ENCODE measurements around the gene SLC12A7. TPM values are rescaled to one million over a fixed set of nuclear protein-coding genes. Genes with fewer than 3 reads are reported as not detected.

SLC12A7 gene
- polyA plus RNA-seq, 1 donor (not counting 4 experiments of a cell fraction or from before 2014, with no cell fraction given): 1.5 TPM

DNA sequence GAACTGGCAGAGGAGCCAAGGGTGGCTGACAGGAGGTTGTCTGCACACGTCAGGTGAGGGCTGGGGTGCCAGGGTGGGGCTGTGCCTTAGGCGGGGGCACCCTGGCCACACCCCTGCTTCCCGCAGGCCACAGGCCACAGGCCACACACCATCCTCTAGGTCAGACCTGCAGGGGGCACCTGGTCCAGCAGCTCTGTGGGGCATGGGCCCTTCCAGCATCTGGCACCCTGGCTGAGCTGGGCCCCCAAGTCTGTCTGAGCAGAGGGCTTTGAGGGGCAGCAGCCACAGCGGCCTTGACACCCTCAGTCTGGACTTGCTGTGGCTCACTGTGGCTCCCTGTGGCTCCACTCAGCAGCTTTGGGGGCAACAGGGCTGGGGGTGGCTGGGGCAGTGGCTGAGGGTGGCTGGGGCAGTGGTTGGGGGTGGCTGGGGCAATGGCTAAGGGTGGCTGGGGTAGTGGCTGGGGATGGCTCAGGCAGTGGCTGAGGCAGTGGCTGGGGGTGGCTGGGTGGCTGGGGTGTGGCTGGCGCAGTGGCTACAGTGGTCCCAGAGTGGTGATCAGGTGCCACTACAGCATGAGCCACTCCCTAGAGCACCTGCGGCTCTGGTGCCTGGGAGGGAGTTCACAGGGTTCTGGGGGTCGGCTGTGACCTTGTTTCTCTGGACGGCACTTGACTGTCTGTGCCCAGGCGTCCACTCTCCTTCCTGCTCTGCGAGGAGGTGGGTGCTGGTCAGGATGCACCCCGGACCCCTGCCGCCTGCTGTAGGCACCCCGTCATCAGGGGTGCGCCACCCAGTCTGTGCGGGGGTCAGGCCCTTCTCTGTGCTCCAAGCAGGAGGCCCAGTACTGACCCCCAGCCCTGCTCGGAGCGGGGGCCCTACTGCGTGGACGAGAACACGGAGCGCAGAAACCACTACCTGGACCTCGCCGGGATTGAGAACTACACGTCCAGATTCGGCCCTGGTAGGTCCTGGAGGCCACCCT, 76.2 kb downstream of the SLC12A7 start:
- no peaks in the 10 kb centered on the region for H3K9me3 ChIP-seq (ENCODE audit: control insufficient read depth, low read depth, low read length)
- no peak overlapping the region for H3K4me3 ChIP-seq (ENCODE audit: control insufficient read depth in 2 of 3, extremely low read depth in 1 of 3, insufficient read depth in 2 of 3, low read depth in 1 of 3, low read length in 3 of 3)
- no peak overlapping the region for H3K9ac ChIP-seq (ENCODE audit: control insufficient read depth, extremely low read depth, insufficient read depth, low read length)
- H3K27ac ChIP-seq (ENCODE audit: control insufficient read depth, insufficient read depth, low read length): no peak overlapping the region
- H3K36me3 ChIP-seq (ENCODE audit: control insufficient read depth in 2 of 2, extremely low read depth in 1 of 2, insufficient read depth in 2 of 2, low read length in 2 of 2): no peaks in the 10 kb centered on the region
- DNase-seq (ENCODE audit: low read depth, low spot score): no peak
- no peaks in the 10 kb centered on the region for H3K9me1 ChIP-seq (ENCODE audit: control insufficient read depth, extremely low read depth, insufficient read depth, low read length)
- no peaks in the 10 kb centered on the region for H3K27me3 ChIP-seq (ENCODE audit: control insufficient read depth, extremely low read depth, insufficient read depth, low read length)
- TF ChIP-seq, protein P1, sequence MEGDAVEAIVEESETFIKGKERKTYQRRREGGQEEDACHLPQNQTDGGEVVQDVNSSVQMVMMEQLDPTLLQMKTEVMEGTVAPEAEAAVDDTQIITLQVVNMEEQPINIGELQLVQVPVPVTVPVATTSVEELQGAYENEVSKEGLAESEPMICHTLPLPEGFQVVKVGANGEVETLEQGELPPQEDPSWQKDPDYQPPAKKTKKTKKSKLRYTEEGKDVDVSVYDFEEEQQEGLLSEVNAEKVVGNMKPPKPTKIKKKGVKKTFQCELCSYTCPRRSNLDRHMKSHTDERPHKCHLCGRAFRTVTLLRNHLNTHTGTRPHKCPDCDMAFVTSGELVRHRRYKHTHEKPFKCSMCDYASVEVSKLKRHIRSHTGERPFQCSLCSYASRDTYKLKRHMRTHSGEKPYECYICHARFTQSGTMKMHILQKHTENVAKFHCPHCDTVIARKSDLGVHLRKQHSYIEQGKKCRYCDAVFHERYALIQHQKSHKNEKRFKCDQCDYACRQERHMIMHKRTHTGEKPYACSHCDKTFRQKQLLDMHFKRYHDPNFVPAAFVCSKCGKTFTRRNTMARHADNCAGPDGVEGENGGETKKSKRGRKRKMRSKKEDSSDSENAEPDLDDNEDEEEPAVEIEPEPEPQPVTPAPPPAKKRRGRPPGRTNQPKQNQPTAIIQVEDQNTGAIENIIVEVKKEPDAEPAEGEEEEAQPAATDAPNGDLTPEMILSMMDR (optimal IDR thresholded peaks at IDR 0.05 in 1 of 3, IDR thresholded peaks at IDR 0.05 in 1 of 3, conservative IDR thresholded peaks at IDR 0.05 in 1 of 3; ENCODE audit: extremely low read depth in 1 of 3, insufficient read depth in 2 of 3, low read length in 3 of 3): no peak
- no peak for TF ChIP-seq EZH2 (IDR thresholded peaks at IDR 0.05; ENCODE audit: low read length)
- H3K4me1 ChIP-seq (ENCODE audit: control insufficient read depth, extremely low read depth, insufficient read depth, low read length): no peaks in the 10 kb centered on the region
- no peaks in the 10 kb centered on the region for H3K79me2 ChIP-seq (ENCODE audit: control insufficient read depth, insufficient read depth, low read length)
- dilution Hi-C loops (cut with MboI; ENCODE audit: extremely low pct_ligation_motif_present, low sequenced_read_pairs): no loop called here
- no peaks in the 10 kb centered on the region for H4K20me1 ChIP-seq (ENCODE audit: control insufficient read depth, extremely low read depth, insufficient read depth, low read length)
- FAIRE-seq: no peak
- H2AFZ ChIP-seq (ENCODE audit: control insufficient read depth, low read length): no peak overlapping the region
- H3K4me2 ChIP-seq (ENCODE audit: control insufficient read depth, extremely low read depth, insufficient read depth, low read depth, low read length): no peak overlapping the region

GRCh38 chr5:1034986-1035385, 76.9 kb downstream of the SLC12A7 start:
- Histone ChIP-seq H3K9ac (ENCODE audit: control insufficient read depth, extremely low read depth, insufficient read depth, low read length) (no peak overlapping the region), H3K4me2 (ENCODE audit: control insufficient read depth, extremely low read depth, insufficient read depth, low read depth, low read length) (no peak overlapping the region), H3K4me1 (ENCODE audit: control insufficient read depth, extremely low read depth, insufficient read depth, low read length) (no peaks in the 10 kb centered on the region), H3K36me3 (ENCODE audit: control insufficient read depth in 2 of 2, extremely low read depth in 1 of 2, insufficient read depth in 2 of 2, low read length in 2 of 2) (no peaks in the 10 kb centered on the region), H3K4me3 (ENCODE audit: control insufficient read depth in 2 of 3, extremely low read depth in 1 of 3, insufficient read depth in 2 of 3, low read depth in 1 of 3, low read length in 3 of 3) (no peak overlapping the region), H3K9me3 (ENCODE audit: control insufficient read depth, low read depth, low read length) (no peaks in the 10 kb centered on the region), H3K9me1 (ENCODE audit: control insufficient read depth, extremely low read depth, insufficient read depth, low read length) (no peaks in the 10 kb centered on the region), H3K27ac (ENCODE audit: control insufficient read depth, insufficient read depth, low read length) (no peak overlapping the region), H4K20me1 (ENCODE audit: control insufficient read depth, extremely low read depth, insufficient read depth, low read length) (no peaks in the 10 kb centered on the region), H2AFZ (ENCODE audit: control insufficient read depth, low read length) (no peak overlapping the region), H3K79me2 (ENCODE audit: control insufficient read depth, insufficient read depth, low read length) (no peaks in the 10 kb centered on the region), H3K27me3 (ENCODE audit: control insufficient read depth, extremely low read depth, insufficient read depth, low read length) (no peaks in the 10 kb centered on the region)
- no peak for DNase-seq (ENCODE audit: low read depth, low spot score)
- TF ChIP-seq EZH2 (IDR thresholded peaks at IDR 0.05; ENCODE audit: low read length): no peak
- TF ChIP-seq, protein P1 (optimal IDR thresholded peaks at IDR 0.05 in 1 of 3, IDR thresholded peaks at IDR 0.05 in 1 of 3, conservative IDR thresholded peaks at IDR 0.05 in 1 of 3; ENCODE audit: extremely low read depth in 1 of 3, insufficient read depth in 2 of 3, low read length in 3 of 3): no peak
- FAIRE-seq: no peak
- dilution Hi-C loops (cut with MboI; ENCODE audit: extremely low pct_ligation_motif_present, low sequenced_read_pairs): no loop called here

Measured in keratinocyte (primary cell).